SKM-1 treated with dmso at 0.1 percent for 144 hours (cell line): ENCODE data around the gene RIN1.

ENCODE experiments used
- DNase-seq: peaks from one replicate; lab custom pipeline; 2025; ENCODE audit not compliant: unreplicated experiment; lab: John Stamatoyannopoulos, UW

The RIN1 gene

GRCh38 chr11:66283461-66284105 is 52.7 kb downstream of the RIN1 start:
- no peak for DNase-seq

GRCh38 chr11:66282468-66283455 is 53.5 kb downstream of the RIN1 start:
- DNase-seq, result peak; percentile 93
